HG02610 (cell line): ENCODE measurements around the gene CEP170.
"Not testable (repeated sequence)": the region's sequence is repeated elsewhere in the genome, so short reads cannot be mapped to it uniquely, and the experiment has no call there.

Experiments used
- ATAC-seq: cut with Tn5 transposase; IDR thresholded peaks from one replicate; pipeline ENCODE4 v1.9.1; 2021; ENCODE audit warnings: mild to moderate bottlenecking, moderate library complexity; ENCODE audit not compliant: unreplicated experiment

The CEP170 gene

DNA sequence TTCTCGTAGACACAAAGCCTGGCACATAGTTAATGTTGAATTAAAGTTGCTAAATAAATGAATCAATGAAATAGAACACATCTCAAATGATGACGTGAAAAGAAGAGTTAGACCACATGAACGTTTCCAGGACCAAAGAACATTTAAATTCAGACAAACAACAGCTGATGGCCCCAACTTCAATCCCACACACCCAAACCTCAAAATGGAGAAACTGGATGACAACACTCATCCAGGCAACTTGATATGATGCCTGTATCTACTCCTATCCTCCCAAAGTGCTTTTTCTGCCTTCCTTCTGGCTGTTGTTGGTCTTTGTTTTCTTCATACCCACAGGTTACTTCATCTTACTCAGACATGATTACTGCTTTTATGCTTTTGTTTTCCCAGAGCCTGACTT, 71.9 kb downstream of the CEP170 start:
- ATAC-seq: not testable (repeated sequence)

DNA sequence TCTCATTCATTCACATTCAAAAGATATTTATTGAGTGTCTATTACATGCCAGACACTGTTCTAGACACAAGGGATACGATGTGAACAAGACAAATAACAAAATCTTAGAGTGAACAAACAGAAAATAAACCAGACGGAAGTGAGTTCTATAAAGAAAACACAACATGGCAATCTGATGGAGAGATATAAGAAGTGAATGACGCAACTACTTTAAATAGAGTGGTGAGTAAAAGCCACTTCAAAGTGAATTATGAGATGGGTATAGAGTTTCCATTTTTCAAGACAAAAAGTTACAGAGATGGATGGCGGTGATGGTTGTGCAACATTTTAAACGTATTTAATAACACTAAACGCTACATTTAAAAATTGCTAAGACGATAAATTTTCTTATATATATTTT, 75.4 kb downstream of the CEP170 start:
- no peak for ATAC-seq

DNA sequence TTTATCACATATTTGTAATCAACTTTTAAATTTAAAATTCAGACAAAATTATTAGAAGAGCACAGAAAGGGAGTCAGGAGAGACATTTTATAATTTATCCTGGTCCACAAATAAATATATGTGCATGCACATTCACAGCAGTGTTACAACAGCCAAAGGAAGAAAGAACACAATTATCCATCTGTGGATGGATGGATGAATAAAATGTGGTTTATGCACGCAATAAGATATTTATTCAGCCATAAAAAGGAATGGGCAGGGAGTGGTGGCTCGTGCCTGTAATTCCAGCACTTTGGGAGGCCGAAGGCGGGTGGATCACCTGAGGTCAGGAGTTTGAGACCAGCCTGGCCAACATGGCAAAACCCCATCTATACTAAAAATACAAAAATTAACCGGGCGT, 77.3 kb downstream of the CEP170 start:
- ATAC-seq: not testable (repeated sequence)

DNA sequence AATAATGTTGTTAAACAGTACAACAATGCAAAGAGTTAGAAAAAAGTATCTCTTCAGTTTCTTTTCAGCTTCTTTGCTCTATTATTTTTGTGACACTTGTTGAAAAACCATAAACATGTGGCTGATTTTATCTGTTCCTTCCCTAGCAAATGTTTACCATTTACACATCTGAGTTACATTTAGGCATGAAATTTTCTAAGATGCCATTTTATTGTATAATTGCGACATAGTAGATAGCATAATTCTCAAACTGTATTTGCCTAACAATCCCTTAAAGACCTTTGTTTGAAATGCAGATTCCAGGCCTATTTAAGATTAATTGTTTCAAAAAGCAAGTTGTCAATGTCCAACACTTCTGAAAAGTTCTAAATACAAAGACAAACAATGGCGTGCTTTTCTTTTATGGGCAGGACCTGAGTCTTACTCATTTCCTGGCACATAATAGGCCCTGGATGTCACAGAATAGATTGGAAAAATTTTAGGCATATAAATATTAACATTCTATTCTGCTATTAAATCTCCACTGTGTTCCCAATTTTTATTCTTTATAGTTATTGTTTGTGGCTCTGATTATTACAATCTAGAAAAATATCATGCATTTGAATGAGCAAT, 81.2 kb downstream of the CEP170 start:
- ATAC-seq: not testable (repeated sequence)

DNA sequence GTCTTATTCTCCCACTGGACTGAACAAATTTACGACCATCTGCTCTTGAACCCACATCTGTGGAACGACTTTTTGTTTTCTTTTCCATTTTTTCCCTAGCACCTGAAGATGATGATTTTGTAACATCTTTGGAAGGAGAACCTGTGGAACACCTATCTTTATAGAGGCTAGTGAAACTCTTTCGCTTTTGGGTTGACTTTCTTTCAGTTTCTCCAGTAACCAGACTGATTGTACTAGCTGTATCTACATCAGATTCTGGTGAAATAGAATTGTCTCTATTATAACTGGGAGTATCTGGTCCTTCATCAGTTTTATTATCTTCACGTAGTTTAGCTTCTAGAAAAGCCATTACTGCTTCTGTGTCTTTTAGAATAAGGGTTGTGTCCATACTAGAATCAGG, 90.2 kb downstream of the CEP170 start:
- peak; percentile 44 for ATAC-seq

DNA sequence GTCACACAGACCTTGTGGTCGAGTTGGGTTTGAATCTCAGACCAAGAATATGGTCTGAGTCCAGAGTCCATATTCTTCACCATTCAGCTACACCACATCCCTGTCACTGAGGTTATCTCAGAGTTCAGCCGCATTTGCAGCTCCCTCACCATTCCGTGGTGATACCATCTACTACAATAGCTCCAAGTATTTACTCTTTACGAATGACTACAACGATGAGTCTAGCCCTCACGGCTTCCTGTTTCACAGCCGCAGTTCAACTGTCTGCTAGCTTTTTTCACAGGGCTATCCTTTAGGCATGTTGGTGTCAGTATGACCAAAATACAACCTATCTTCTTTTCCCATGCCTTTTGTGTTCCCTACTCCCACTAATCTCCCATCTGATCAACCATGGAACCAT, 104.2 kb downstream of the CEP170 start:
- ATAC-seq: not testable (repeated sequence)

DNA sequence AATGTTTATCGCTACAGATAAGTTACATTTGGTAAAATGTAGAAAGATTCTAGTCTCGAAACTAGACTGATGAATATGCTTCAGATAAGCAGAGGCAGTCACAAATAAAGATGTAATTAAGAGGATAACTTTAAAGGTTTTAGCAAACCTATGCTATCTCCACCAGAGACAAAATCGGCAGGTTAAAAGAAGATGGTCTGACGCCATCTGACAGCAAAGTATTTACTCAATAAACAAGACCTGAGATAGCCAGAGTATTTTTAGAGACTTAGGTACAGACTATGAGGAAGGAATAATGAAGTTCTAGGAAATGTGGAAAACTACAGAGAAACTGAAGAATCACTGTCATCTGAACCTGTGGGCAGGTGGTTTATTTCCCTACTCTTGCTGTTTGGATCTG, 106.0 kb downstream of the CEP170 start:
- not testable (repeated sequence) for ATAC-seq

DNA sequence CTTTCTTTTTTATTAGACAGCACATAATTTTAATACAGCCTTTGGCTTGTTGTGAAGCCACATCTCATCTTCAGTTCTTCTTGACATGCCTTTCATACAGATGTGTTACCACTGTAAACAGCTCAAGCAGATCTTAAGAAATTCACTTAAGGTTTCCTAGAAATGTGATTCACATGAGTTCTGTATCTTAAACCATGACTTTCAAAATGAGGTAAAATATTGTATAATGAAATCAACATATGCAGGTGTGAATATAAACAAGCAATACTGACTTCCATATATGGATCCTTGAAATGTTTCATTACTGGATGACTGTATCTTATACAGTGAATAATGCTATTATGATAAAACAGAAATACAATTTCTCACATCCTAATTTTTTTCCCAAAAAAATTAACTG, 107.7 kb downstream of the CEP170 start:
- not testable (repeated sequence) for ATAC-seq

DNA sequence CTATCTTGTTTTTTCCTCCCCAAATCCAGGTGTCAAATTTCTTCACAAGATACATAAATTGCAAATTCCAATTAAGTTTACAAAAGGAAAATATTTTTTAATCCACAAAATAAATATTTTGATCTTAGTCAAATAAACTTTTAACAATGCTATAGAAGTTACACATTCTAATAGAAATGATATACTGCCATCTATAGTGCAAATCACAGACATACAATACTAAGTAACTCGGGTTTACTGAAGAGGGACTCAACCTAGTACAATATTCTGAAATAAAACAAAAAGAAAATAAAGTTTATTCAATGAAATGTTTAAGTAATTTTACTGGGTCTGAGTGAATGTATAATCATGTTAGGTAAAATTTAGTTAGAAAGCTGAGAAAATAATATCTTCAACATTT, 114.6 kb downstream of the CEP170 start:
- ATAC-seq: not testable (repeated sequence)

DNA sequence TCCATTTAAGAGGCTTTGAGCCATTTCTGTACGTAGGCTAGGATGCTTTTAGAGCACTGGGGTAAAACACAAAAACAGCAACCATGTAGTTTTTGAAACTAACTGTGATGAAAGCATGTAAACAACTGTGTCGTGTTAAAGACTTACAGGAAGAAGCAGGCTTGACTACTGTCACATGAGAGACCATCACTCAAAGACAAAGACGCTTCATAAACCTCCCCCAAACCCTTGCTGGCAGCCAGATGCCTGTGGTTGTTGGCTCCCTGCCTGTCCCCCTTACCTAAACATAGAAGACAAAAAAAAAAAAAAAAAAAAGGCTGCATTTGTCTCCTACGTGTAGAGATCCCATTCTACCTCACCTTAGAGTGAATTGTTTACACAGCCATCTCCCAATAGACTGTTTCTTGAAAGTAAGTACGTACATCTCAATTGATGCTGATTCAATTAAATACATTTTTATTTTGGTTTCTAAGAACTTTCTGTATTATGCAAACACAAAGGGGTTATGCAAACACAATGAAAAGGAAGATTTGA, 132.1 kb downstream of the CEP170 start:
- not testable (repeated sequence) for ATAC-seq

DNA sequence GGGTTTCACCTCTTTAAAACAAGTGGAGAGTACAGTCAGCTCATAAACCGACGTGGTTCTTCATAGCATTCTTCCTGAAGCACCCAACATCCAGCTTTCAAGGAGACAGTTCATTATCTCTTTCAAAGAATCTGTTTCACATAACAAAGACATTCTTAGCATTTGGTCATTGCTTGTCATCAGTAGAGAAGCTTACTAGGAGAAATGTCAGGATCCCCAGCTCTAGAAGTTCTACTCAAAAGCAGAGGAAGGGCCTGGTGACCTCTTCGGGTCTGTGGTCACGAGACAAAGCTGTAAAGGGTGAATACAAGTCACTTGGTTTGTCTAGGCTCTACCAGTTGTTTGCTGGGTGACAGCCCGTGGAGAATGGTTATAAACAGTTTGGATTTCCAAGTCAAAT, 133.1 kb downstream of the CEP170 start:
- ATAC-seq: not testable (repeated sequence)

DNA sequence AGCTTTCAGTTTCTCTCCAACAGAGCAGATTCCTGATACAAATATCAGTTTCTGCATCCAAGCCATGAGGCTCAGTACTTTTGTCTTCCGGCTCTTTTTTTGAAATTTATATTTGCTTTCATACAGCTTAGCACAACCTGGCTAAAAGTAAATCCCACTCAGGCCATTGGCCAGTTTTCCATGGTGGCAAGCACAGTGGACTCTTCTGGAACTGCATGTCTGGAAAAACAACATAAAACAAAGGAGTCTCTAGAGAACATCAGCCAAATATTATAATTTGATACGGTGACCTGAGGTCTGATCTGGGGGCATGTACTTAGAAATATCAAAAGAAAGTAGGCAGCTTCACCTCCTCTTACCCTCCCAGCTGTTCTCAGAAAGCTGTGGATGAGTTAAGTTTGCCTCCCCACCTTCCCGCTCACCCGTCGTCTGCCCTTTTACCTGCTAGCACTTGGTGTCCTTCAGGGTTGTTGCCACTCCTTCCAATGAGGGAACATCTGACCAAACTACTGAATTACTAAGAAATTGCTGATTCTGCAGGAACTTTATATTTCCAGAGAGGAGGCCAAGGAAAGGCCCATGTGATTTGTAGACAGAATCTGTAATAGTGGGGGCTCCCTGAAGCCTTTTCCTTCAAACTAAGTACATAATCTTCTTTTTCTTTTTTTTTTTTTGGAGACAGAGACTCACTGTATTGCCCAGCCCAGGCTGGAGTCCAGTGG, 136.3 kb downstream of the CEP170 start:
- not testable (repeated sequence) for ATAC-seq

DNA sequence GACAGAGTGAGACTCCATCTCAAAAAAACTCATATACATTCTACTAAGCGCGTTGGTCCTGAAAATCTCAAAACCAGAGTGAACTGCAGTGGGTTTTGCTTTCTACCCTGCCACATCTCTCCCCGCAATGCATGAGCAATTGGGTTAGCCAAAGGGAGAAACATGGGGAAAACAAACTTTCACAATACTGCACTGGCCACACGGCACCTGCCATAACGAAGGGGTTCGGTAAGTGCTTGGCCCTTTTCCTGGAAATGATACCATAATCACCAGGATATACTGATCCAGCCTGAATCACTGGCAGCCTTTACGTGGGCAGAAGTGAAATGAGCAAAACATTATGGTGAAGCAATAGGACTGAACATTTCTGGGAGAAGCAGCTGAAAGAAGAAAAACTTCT, 138.9 kb downstream of the CEP170 start:
- ATAC-seq: not testable (repeated sequence)

DNA sequence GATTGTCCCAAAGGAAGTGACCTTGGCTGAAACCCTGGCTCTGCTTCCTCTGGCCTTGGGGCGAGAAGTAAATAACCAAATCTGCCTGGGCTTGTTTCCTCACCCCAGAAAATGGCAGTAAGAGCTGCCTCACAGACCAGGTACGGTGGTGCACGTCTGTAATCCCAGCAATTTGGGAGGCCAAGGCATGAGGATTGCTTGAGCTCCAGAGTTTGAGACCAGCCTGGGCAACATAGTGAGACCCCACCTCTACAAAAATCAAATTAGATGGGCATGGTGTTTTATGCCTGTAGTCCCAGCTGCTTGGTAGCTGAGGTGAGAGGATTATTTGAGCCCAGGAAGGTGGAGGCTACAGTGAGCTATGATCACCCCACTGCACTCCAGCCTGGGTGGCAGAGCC, 140.3 kb downstream of the CEP170 start:
- ATAC-seq: not testable (repeated sequence)

DNA sequence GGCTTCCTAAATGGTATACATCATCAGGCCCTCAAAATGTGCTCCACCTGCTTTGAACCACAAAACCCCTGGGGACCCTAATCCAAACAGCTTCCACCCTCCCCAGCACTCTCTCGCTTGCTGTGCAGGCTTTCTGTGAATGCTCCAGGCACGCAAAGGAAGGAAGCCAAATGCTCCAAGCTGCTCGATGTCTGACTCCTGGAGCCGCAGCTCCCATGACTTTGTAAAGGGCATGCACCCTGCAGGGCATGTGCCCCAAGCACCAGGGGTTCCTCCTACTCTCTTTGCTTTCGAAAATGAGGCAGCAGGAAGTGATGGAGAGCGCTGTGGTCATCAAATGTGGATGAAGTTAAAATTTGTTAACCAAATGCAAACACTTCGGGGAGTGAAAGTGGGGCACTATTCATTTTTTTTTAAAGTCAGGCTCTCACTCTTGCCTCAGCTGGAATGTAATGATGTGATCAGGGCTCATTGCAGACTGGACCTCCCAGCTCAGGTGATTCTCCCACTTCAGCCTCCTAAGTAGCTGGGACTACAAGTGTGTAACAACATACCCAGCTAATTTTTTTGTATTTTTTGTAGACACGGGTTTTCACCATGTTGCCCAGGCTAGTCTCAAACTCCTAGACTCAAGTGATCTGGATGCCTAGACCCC, 140.9 kb downstream of the CEP170 start:
- ATAC-seq: peak; percentile 93

DNA sequence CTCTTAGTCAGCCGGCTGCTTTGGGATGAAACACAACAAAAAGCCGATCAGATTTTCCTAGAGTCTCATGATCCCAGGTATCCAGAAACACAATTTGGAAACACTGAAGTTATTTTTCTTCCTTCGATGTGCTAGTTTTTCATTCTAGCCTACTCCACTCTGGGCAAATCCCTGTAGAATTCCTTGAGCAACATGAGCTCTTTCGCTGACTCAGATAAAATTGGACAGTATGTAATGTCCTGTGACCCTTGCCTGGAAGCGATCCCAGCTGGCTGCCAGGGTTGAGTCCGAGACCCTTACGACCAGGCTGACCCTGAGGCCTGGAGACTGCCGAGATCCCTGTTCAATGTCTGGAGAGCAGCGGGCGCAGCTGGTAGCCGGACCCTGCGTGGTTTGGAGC, 147.9 kb downstream of the CEP170 start:
- not testable (repeated sequence) for ATAC-seq

DNA sequence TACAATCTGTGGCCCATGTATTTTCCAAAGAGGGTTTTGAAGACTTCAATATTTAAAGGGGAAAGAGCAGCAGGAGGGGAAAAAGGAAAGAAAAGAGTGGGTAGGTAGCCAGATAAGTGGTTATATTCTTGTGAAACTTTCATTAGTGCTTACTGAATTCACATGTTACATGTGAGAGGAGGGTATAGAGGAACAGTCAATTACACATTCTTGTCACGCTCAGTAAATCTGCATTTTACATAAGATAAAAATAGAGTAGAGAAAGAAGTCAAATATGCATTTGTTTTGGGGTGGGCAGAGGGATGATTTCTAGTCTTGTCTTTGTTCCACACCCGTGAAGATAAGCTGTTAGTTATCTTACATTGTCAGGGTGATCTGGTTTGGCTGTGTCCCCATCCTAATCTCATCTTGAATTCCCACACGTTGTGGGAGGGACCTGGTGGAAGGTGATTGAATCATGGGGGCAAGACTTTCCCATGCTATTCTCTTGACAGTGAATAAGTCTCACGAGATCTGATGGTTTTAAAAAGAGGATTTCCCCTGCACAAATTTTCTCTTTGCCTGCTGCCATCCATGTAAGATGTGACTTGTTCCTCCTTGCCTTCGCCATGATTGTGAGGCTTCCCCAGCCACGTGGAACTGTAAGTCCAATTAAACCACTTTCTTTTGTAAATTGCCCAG, 149.3 kb downstream of the CEP170 start:
- ATAC-seq: peak; percentile 32

DNA sequence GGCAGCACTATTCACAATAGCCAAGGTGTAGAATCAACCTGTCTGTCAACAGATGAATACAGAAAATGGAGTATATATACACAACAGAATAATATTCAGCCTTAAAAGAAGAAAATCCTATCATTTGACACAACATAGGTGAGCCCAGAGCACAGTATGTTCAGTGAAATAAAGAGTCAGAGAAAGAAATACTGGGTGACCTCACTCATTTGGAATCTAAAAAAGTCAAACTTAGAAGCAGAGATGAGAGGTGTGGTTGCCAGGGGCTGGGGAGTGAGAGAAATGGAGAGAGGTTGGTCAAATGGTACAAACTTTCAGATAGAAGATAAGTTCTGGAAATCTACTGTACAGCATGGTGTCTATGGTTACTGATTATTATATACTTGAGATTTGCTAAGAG, 150.0 kb downstream of the CEP170 start:
- ATAC-seq: peak; percentile 48

DNA sequence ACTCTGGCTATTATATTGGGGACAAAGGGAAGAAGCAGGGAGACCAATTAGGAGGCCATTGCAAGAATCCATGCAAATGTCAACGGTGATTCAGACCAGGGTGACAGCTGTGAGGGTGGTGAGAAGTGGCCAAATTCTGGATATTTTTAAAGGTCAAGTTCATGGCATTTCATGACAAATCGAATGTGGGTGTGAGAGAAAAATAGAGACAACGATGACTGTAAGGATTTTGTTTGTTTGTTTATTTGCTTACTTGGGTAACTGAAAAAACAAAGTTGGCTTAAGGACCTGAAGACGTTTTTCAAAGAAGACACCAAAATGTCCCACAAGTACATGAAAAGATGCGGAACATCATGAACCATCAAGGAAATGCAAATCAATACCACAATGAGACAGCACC, 150.6 kb downstream of the CEP170 start:
- ATAC-seq: not testable (repeated sequence)

DNA sequence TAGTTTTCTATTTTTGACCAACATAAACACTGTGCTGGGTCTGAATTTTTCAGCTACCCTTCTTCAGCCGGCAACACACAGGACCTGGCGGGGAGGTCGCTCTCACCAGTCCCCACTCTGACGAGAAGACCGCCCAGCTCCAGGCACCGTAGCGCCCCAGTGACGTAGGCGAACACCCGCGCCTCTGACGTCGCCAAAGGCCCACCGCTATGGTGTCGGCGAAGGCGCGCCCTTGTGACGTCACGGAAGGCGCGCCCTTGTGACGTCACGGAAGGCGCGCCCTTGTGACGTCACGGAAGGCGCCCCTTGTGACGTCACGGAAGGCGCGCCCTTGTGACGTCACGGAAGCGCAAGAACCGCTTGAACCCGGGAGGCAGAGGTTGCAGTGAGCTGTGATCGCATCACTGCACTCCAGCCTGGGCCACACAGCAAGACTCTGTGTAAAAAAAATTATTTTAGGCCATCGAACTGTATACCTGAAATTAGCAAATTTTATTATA, 153.5 kb downstream of the CEP170 start:
- peak; percentile 72 for ATAC-seq

DNA sequence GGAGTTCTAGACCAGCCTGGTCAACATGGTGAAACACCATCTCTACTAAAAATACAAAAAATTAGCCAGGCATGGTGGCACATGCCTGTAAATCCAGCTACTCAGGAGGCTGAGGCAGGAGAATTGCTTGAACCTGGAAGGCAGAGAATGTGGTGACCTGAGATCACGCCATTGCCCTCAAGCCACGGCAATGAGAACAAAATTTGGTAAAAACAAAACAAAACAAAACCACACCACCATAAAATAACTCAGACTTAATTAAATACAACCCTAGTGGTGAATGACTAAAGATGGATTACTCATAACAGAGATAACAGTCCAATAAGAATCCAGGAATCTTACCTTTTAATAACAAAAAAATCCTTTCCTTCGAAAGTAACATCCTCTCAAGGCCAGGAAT, 167.7 kb downstream of the CEP170 start:
- not testable (repeated sequence) for ATAC-seq
